Endothelial cell of umbilical vein (primary cell): ENCODE data around the gene BMERB1. TPM values are rescaled to one million over a fixed set of nuclear protein-coding genes. Genes with fewer than 3 reads are reported as not detected.

Experiments
- BruUV-seq: library from RNA; stranded (reverse); fragments of 400-500 nt; replicated peaks from 2 replicates; lab custom pipeline; 2021; lab: Mats Ljungman, UMichigan
- CTCF ChIA-PET: fragments of 300-600, 350-600 bp; sonication (Branson Sonifier 250); formaldehyde crosslinking; loops from one replicate; lab custom pipeline; 2021; ENCODE audit warnings: antibody characterized with exemption, inconsistent platforms; lab: Charles Lee
- POLR2A ChIA-PET: fragments of 300-600, 350-600 bp; sonication (Branson Sonifier 250); formaldehyde crosslinking; loops from one replicate; lab custom pipeline; 2021; ENCODE audit warnings: antibody characterized with exemption, inconsistent platforms; lab: Charles Lee
- DNase-seq: peaks from one replicate; pipeline ENCODE4 v3.0.0-alpha.2; 2011; ENCODE audit warnings: low read depth, low spot score
- FAIRE-seq: peaks from 2 replicates; lab custom pipeline; 2011; peaks lifted over from hg19 to GRCh38; lab: Jason Lieb, UNC
- H2AFZ ChIP-seq: 2 replicates; pipeline ENCODE4 v1.6.0; 2012; ENCODE audit warnings: low read depth, low read length, control low read depth, inconsistent platforms
- H3K27ac ChIP-seq: 2 replicates; pipeline ENCODE4 v1.5.1; 2011; ENCODE audit warnings: low read depth, mild to moderate bottlenecking, control low read depth, low read length, moderate library complexity; ENCODE audit not compliant: insufficient read depth
- H3K27me3 ChIP-seq, 2 experiments: 2 replicates each; pipeline versions ENCODE4 v1.6.0 to v1.6.1; 2011; ENCODE audit warnings: low read length in 2 of 2, mixed read lengths in 1 of 2; ENCODE audit not compliant: control insufficient read depth in 2 of 2, insufficient read depth in 2 of 2
- H3K36me3 ChIP-seq, 2 experiments: 2 replicates in 1 of 2; 3 replicates in 1 of 2; pipeline ENCODE4 v1.5.1; 2011; ENCODE audit warnings: low read length in 2 of 2, mild to moderate bottlenecking in 1 of 2, moderate library complexity in 1 of 2; ENCODE audit not compliant: control insufficient read depth in 2 of 2, insufficient read depth in 2 of 2; ENCODE audit errors: extremely low read depth in 1 of 2
- H3K4me1 ChIP-seq: 3 replicates; pipeline ENCODE4 v1.5.1; 2011; ENCODE audit warnings: mild to moderate bottlenecking, low read length; ENCODE audit not compliant: control insufficient read depth, insufficient read depth; ENCODE audit errors: extremely low read depth
- H3K4me2 ChIP-seq: 2 replicates; pipeline ENCODE4 v1.6.1; 2011; ENCODE audit warnings: low read length, control low read depth, mixed read lengths; ENCODE audit not compliant: insufficient read depth
- H3K4me3 ChIP-seq, 3 experiments: fragments of 200-600 bp in 1 of 3; sonication (generic), shearing (Covaris generic) in 1 of 3; replicated peaks in 1 of 3; 2 replicates each; pipeline ENCODE4 v1.5.1; 2011 to 2016; ENCODE audit warnings: control low read depth in 3 of 3, low read length in 3 of 3, mild to moderate bottlenecking in 2 of 3, inconsistent platforms in 1 of 3, low read depth in 1 of 3, moderate library complexity in 1 of 3; ENCODE audit not compliant: insufficient read depth in 1 of 3
- H3K79me2 ChIP-seq: 2 replicates; pipeline ENCODE4 v1.6.0; 2012; ENCODE audit warnings: low read length, inconsistent platforms; ENCODE audit not compliant: control insufficient read depth, insufficient read depth
- H3K9ac ChIP-seq: replicated peaks from 2 replicates; pipeline ENCODE3; 2011; ENCODE audit warnings: low read length, control low read depth; ENCODE audit not compliant: insufficient read depth; ENCODE audit errors: extremely low read depth
- H3K9me1 ChIP-seq: replicated peaks from 3 replicates; pipeline ENCODE4 v1.6.0; 2011; ENCODE audit warnings: mild to moderate bottlenecking, low read length; ENCODE audit not compliant: control insufficient read depth, insufficient read depth; ENCODE audit errors: extremely low read depth
- H3K9me3 ChIP-seq: replicated peaks from 2 replicates; pipeline ENCODE4 v1.5.1; 2012; ENCODE audit warnings: low read length, inconsistent platforms; ENCODE audit not compliant: control insufficient read depth, insufficient read depth
- H4K20me1 ChIP-seq: replicated peaks from 2 replicates; pipeline ENCODE3; 2011; ENCODE audit warnings: mild to moderate bottlenecking, low read length; ENCODE audit not compliant: control insufficient read depth, insufficient read depth; ENCODE audit errors: extremely low read depth
- CTCF ChIP-seq, 2 donors: IDR thresholded peaks; 1 replicate in 1 of 2; 2 replicates in 1 of 2; pipeline ENCODE4 v1.5.1; 2011; ENCODE audit warnings: low read length in 2 of 2, mild to moderate bottlenecking in 2 of 2, moderate library complexity in 2 of 2, control low read depth in 1 of 2, inconsistent platforms in 1 of 2, low read depth in 1 of 2; ENCODE audit not compliant: insufficient read depth in 1 of 2; ENCODE audit errors: extremely low read depth in 1 of 2
- EZH2 ChIP-seq: IDR thresholded peaks from 2 replicates; pipeline ENCODE4 v1.6.1; 2012; ENCODE audit warnings: borderline replicate concordance, low read depth, mild to moderate bottlenecking, moderate library complexity, low read length, inconsistent platforms; ENCODE audit not compliant: severe bottlenecking
- FOS ChIP-seq: IDR thresholded peaks from 2 replicates; pipeline ENCODE4 v1.6.1; 2011; ENCODE audit warnings: mild to moderate bottlenecking, low read length, moderate library complexity, borderline replicate concordance; ENCODE audit not compliant: insufficient read depth
- GATA2 ChIP-seq: IDR thresholded peaks from 2 replicates; pipeline ENCODE4 v1.7.0; 2011; ENCODE audit warnings: low read depth, mild to moderate bottlenecking, moderate library complexity, mixed read lengths, low read length; ENCODE audit not compliant: insufficient read length, insufficient read depth
- JUN ChIP-seq: IDR thresholded peaks from 2 replicates; pipeline ENCODE4 v1.6.1; 2011; ENCODE audit warnings: borderline replicate concordance, low read depth; ENCODE audit not compliant: insufficient read length, insufficient read depth
- MAX ChIP-seq: IDR thresholded peaks from 2 replicates; pipeline ENCODE4 v1.6.1; 2011; ENCODE audit not compliant: insufficient read depth, insufficient read length
- MYC ChIP-seq: IDR thresholded peaks from one replicate; pipeline ENCODE4 v1.6.1; 2011; ENCODE audit warnings: mild to moderate bottlenecking, low read depth, low read length
- POLR2A ChIP-seq: IDR thresholded peaks from 2 replicates; pipeline ENCODE4 v1.6.1; 2012; ENCODE audit warnings: low read depth, mild to moderate bottlenecking, control low read depth, low read length
- POLR2AphosphoS5 ChIP-seq: IDR thresholded peaks from 2 replicates; pipeline ENCODE4 v1.6.1; 2012; ENCODE audit warnings: low read depth, mild to moderate bottlenecking, control low read depth, low read length, moderate library complexity; ENCODE audit not compliant: insufficient read depth
- dilution Hi-C: fragments of 300-500 bp; cut with MboI; formaldehyde crosslinking; loops from one replicate; pipeline ENCODE4 v1.15.0; 2019; ENCODE audit warnings: low sequenced_read_pairs; ENCODE audit not compliant: extremely low pct_ligation_motif_present
- intact Hi-C: fragments of 100-400 bp; cut with micrococcal nuclease; formaldehyde crosslinking; loops from one replicate; pipeline ENCODE4 v1.10.0; 2022
- polyA plus RNA-seq, 4 experiments: library from polyadenylated mRNA; depleted of rRNA in 3 of 4; stranded (reverse) in 3 of 4; unstranded in 1 of 4; fragments of >200 nt; gene quantifications; 2 replicates each; pipeline versions ENCODE4 v1.2.1 to v1.2.3, GENCODE V29; 2011 to 2012; ENCODE audit warnings: missing spikeins in 1 of 4
- total RNA-seq: library from RNA; stranded (reverse); gene quantifications from 2 replicates; pipeline ENCODE4 v1.2.3, GENCODE V29; 2021

Gene BMERB1
- total and polyA plus RNA-seq, 2 donors (not counting 3 experiments of a cell fraction or from before 2014, with no cell fraction given), result 14.1 to 17.4 TPM

- H3K4me2 ChIP-seq, result no peak overlapping the region
- no peaks in the 10 kb centered on the region for H3K36me3 ChIP-seq
- POLR2A ChIA-PET, result interaction anchor here (0.6 kb wide), 1 partner anchor 23 kb away, joined by 7 read pairs; no protein-coding TSS in a partner anchor
- H3K9me1 ChIP-seq, result no peaks in the 10 kb centered on the region
- DNase-seq, result no peak
- dilution Hi-C loops, result no loop called here
- no peaks in the 10 kb centered on the region for H3K27me3 ChIP-seq
- no peaks in the 10 kb centered on the region for H3K79me2 ChIP-seq
- CTCF ChIA-PET, result no interaction called here
- no peaks in the 10 kb centered on the region for H3K9me3 ChIP-seq
- H3K27ac ChIP-seq, result no peak overlapping the region
- no peaks in the 10 kb centered on the region for H3K4me1 ChIP-seq
- H3K9ac ChIP-seq, result no peak overlapping the region
- H4K20me1 ChIP-seq, result no peaks in the 10 kb centered on the region
- TF ChIP-seq MYC, result no peak
- TF ChIP-seq MAX, result no peak
- TF ChIP-seq CTCF (IDR thresholded peaks at IDR 0.05; ENCODE audit: extremely low read depth in 1 of 2, insufficient read depth in 1 of 2, low read depth in 1 of 2, low read length in 2 of 2), result no peak
- TF ChIP-seq JUN, result no peak
- TF ChIP-seq GATA2, result no peak
- no peak for TF ChIP-seq FOS
- TF ChIP-seq EZH2, result no peak
- no peak for TF ChIP-seq POLR2A
- no peak for TF ChIP-seq POLR2AphosphoS5
- FAIRE-seq, result peak; percentile 73
- H3K4me3 ChIP-seq, result no peak overlapping the region
- intact Hi-C loops, result loop anchor here (1.0 kb wide), 1 partner anchor 7 kb away; no protein-coding TSS in a partner anchor
- H2AFZ ChIP-seq, result no peak overlapping the region
- no TSS peak for BruUV-seq
Measured at GRCh38 chr16:15564604-15565339, 130.4 kb downstream of the BMERB1 start.
